K562 (cell line): Measurements from ENCODE around the gene ERAP2. TPM values are rescaled to one million over a fixed set of nuclear protein-coding genes. Genes with fewer than 3 reads are reported as not detected.

Source experiments
- BCL6 ChIP-seq: fragments of 250-450 bp; sonication (Bioruptor Pico); IDR thresholded peaks from 2 replicates; pipeline ENCODE4 v1.4.0; 2020
- CREB3 ChIP-seq: fragments of 450-650 bp; conservative IDR thresholded peaks from 2 replicates; pipeline ENCODE4 v1.6.1; 2016; ENCODE audit warnings: missing genetic modification characterization, low read depth, mild to moderate bottlenecking, missing compliant biosample characterization, moderate library complexity
- ETV5 ChIP-seq: sonication (generic); formaldehyde crosslinking; IDR thresholded peaks from 2 replicates; pipeline ENCODE4 v1.4.0; 2020; ENCODE audit warnings: low read depth, mild to moderate bottlenecking, missing genetic modification reagents
- HNRNPL ChIP-seq: fragments of 200-400 bp; formaldehyde crosslinking; IDR thresholded peaks from 2 replicates; pipeline ENCODE4 v1.6.1; 2017; ENCODE audit warnings: low read depth, mild to moderate bottlenecking, low read length
- PRMT5 ChIP-seq: sonication (generic); formaldehyde crosslinking; IDR thresholded peaks from 2 replicates; pipeline ENCODE4 v1.5.0; 2020; ENCODE audit warnings: missing genetic modification reagents
- SIN3A ChIP-seq, 2 experiments: fragments of 150-350 bp in 1 of 2; IDR thresholded peaks; 2 replicates each; pipeline ENCODE4 v1.6.1; 2011 to 2016; ENCODE audit warnings: borderline replicate concordance in 2 of 2, low read depth in 2 of 2, low read length in 2 of 2, mild to moderate bottlenecking in 2 of 2, moderate library complexity in 2 of 2; ENCODE audit not compliant: control insufficient read depth in 1 of 2
- TAF1 ChIP-seq: IDR thresholded peaks from 2 replicates; pipeline ENCODE4 v1.6.1; 2011; ENCODE audit warnings: mild to moderate bottlenecking, low read length, moderate library complexity; ENCODE audit not compliant: insufficient read depth, control insufficient read depth, severe bottlenecking; ENCODE audit errors: extremely low read depth
- TCF7L2 ChIP-seq: fragments of 150-350 bp; IDR thresholded peaks from 2 replicates; pipeline ENCODE4 v1.6.1; 2016; ENCODE audit warnings: low read depth, mild to moderate bottlenecking, low read length, moderate library complexity
- TGIF2 ChIP-seq: sonication (generic); formaldehyde crosslinking; IDR thresholded peaks from 2 replicates; pipeline ENCODE4 v1.8.1; 2022; ENCODE audit warnings: mild to moderate bottlenecking, missing genetic modification reagents, moderate library complexity
- ZNF133 ChIP-seq: fragments of 250-450 bp; sonication (Bioruptor Pico); IDR thresholded peaks from 2 replicates; pipeline ENCODE4 v1.4.0; 2020; ENCODE audit warnings: mild to moderate bottlenecking
- ZNF316 ChIP-seq: fragments of 450-650 bp; IDR thresholded peaks from 2 replicates; pipeline ENCODE4 v1.6.1; 2016
- ZNF717 ChIP-seq: fragments of 250-450 bp; sonication (Bioruptor Pico); IDR thresholded peaks from 2 replicates; pipeline ENCODE4 v1.5.0; 2021
- polyA plus RNA-seq, 8 experiments: library from polyadenylated mRNA; depleted of rRNA in 4 of 8; stranded (reverse) in 5 of 8; unstranded in 3 of 8; fragments of >200 nt; fragmentation: Nextera tagmentation in 2 of 8; fragmentation: Illumina TruSeq in 1 of 8; extraction: Ambion mirVana in 2 of 8; extraction: Trizol in 1 of 8; gene quantifications; 2 replicates each; pipeline versions ENCODE4 v1.2.1 to v1.2.3, GENCODE V29; 2011 to 2014; ENCODE audit warnings: inconsistent platforms in 1 of 8, missing spikeins in 1 of 8
- total RNA-seq, 7 experiments: library from RNA; depleted of rRNA in 6 of 7; stranded (reverse); fragments of >200 nt in 6 of 7; fragmentation: Illumina TruSeq in 2 of 7; extraction: Trizol in 2 of 7; gene quantifications; 2 replicates each; pipeline versions ENCODE4 v1.2.1 to v1.2.3, GENCODE V29; 2011 to 2021; ENCODE audit warnings: low replicate concordance in 1 of 7
- TF ChIP-seq, protein P1 (sequence below): sonication (generic); formaldehyde crosslinking; IDR thresholded peaks from 2 replicates; pipeline ENCODE4 v1.8.1; 2022; ENCODE audit warnings: missing genetic modification reagents
- TF ChIP-seq, protein P2 (sequence below): fragments of 250-450 bp; sonication (Bioruptor Pico); IDR thresholded peaks from 2 replicates; pipeline ENCODE4 v1.6.1; 2021; ENCODE audit warnings: mild to moderate bottlenecking
- TF ChIP-seq, protein P3 (sequence below): fragments of 250-450 bp; sonication (Bioruptor Pico); IDR thresholded peaks from 2 replicates; pipeline ENCODE4 v1.8.0; 2021; ENCODE audit warnings: borderline replicate concordance, mild to moderate bottlenecking, moderate library complexity; ENCODE audit not compliant: poor library complexity, severe bottlenecking
- TF ChIP-seq, protein P4 (sequence below): fragments of 450-650 bp; IDR thresholded peaks from 2 replicates; pipeline ENCODE4 v1.6.1; 2014; ENCODE audit warnings: low read depth, mild to moderate bottlenecking, moderate library complexity, borderline replicate concordance
- TF ChIP-seq, protein P5 (sequence below), 2 experiments: fragments of 450-650 bp; conservative IDR thresholded peaks; 2 replicates each; pipeline ENCODE4 v1.6.1; 2017; ENCODE audit warnings: mild to moderate bottlenecking in 2 of 2, moderate library complexity in 2 of 2

ERAP2 gene
- total and polyA plus RNA-seq, 9 of the 15 experiments (the other 6 are each of a cell fraction or from before 2014, with no cell fraction given): 0.93 to 4.0 (median 2.1) TPM

GRCh38 chr5:96935559-96936430 is 59.5 kb downstream of the ERAP2 start, which contains the start of gene LNPEP (continued):
- TF ChIP-seq ETV5 (CRISPR knock-in tag) (peak; percentile 48), TCF7L2 (no peak), HNRNPL (peak; percentile 100), ZNF133 (CRISPR knock-in tag) (no peak), SIN3A (IDR thresholded peaks at IDR 0.05; ENCODE audit: borderline replicate concordance in 2 of 2, control insufficient read depth in 1 of 2, low read depth in 2 of 2, low read length in 2 of 2) (peak; percentile 57 to 82; a peak in 2 of 4 replicates), ZNF717 (CRISPR knock-in tag) (no peak), ZNF316 (no peak), PRMT5 (CRISPR knock-in tag) (no peak), BCL6 (CRISPR knock-in tag) (no peak), TAF1 (peak; percentile 71), CREB3 (no peak), TGIF2 (CRISPR knock-in tag) (no peak)
- TF ChIP-seq, protein P1, sequence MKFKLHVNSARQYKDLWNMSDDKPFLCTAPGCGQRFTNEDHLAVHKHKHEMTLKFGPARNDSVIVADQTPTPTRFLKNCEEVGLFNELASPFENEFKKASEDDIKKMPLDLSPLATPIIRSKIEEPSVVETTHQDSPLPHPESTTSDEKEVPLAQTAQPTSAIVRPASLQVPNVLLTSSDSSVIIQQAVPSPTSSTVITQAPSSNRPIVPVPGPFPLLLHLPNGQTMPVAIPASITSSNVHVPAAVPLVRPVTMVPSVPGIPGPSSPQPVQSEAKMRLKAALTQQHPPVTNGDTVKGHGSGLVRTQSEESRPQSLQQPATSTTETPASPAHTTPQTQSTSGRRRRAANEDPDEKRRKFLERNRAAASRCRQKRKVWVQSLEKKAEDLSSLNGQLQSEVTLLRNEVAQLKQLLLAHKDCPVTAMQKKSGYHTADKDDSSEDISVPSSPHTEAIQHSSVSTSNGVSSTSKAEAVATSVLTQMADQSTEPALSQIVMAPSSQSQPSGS (CRISPR knock-in tag): no peak
- TF ChIP-seq, protein P2, sequence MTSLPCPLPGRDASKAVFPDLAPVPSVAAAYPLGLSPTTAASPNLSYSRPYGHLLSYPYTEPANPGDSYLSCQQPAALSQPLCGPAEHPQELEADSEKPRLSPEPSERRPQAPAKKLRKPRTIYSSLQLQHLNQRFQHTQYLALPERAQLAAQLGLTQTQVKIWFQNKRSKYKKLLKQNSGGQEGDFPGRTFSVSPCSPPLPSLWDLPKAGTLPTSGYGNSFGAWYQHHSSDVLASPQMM (CRISPR knock-in tag): no peak
- TF ChIP-seq, protein P3, sequence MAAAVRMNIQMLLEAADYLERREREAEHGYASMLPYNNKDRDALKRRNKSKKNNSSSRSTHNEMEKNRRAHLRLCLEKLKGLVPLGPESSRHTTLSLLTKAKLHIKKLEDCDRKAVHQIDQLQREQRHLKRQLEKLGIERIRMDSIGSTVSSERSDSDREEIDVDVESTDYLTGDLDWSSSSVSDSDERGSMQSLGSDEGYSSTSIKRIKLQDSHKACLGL (CRISPR knock-in tag): no peak
- TF ChIP-seq, protein P4, sequence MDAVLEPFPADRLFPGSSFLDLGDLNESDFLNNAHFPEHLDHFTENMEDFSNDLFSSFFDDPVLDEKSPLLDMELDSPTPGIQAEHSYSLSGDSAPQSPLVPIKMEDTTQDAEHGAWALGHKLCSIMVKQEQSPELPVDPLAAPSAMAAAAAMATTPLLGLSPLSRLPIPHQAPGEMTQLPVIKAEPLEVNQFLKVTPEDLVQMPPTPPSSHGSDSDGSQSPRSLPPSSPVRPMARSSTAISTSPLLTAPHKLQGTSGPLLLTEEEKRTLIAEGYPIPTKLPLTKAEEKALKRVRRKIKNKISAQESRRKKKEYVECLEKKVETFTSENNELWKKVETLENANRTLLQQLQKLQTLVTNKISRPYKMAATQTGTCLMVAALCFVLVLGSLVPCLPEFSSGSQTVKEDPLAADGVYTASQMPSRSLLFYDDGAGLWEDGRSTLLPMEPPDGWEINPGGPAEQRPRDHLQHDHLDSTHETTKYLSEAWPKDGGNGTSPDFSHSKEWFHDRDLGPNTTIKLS: no peak
- TF ChIP-seq, protein P5, sequence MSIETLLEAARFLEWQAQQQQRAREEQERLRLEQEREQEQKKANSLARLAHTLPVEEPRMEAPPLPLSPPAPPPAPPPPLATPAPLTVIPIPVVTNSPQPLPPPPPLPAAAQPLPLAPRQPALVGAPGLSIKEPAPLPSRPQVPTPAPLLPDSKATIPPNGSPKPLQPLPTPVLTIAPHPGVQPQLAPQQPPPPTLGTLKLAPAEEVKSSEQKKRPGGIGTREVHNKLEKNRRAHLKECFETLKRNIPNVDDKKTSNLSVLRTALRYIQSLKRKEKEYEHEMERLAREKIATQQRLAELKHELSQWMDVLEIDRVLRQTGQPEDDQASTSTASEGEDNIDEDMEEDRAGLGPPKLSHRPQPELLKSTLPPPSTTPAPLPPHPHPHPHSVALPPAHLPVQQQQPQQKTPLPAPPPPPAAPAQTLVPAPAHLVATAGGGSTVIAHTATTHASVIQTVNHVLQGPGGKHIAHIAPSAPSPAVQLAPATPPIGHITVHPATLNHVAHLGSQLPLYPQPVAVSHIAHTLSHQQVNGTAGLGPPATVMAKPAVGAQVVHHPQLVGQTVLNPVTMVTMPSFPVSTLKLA (conservative IDR thresholded peaks at IDR 0.05): peak; percentile 67 to 68; a peak in 3 of 4 replicates
